CD4-positive, alpha-beta T cell treated with Interleukin-10 for 1 hour (primary cell): ENCODE measurements around the gene BACE2.

Experiments
- DNase-seq: peaks from one replicate; pipeline ENCODE4 v3.0.0-alpha.2; 2020

Gene BACE2

GRCh38 chr21:41325138-41325912 lies 157.4 kb downstream of the BACE2 start:
- no peak for DNase-seq

- DNase-seq = no peak
These were observed 158.6 kb downstream of the BACE2 start for GRCh38 chr21:41326414-41327080.

- DNase-seq = no peak
These were observed 159.8 kb downstream of the BACE2 start for GRCh38 chr21:41327753-41328152.

GRCh38 chr21:41328660-41329607 lies 161.0 kb downstream of the BACE2 start:
- no peak for DNase-seq
